ENCODE data around the gene PRDM7.

Gene PRDM7

GRCh38 chr16:90042946-90043514, 34.1 kb downstream of the PRDM7 start:
- no peaks in the 10 kb centered on the region for H3K36me3 Mint-ChIP-seq (ENCODE audit: low read depth)

GRCh38 chr16:90041896-90042473, 35.1 kb downstream of the PRDM7 start:
- TF ChIP-seq CTCF (IDR thresholded peaks at IDR 0.05): no peak
- Mint-ChIP-seq H3K27ac (no peak overlapping the region), H3K4me3 (no peak overlapping the region), H3K27me3 (ENCODE audit: low read depth, poor library complexity) (no peaks in the 10 kb centered on the region), H3K36me3 (ENCODE audit: low read depth) (peaks cover 1% of the 10 kb centered on the region), H3K4me1 (peaks cover 10% of the 10 kb centered on the region), H3K9me3 (no peaks in the 10 kb centered on the region)
- no peak for DNase-seq

More at GRCh38 chr16:90042946-90043514, 34.1 kb downstream of the PRDM7 start:
- no peak for TF ChIP-seq CTCF (IDR thresholded peaks at IDR 0.05)
- no peak overlapping the region for H3K4me3 Mint-ChIP-seq
- H3K9me3 Mint-ChIP-seq: no peaks in the 10 kb centered on the region
- peaks cover 10% of the 10 kb centered on the region for H3K4me1 Mint-ChIP-seq
- peaks cover 1% of the 10 kb centered on the region for H3K27me3 Mint-ChIP-seq (ENCODE audit: low read depth, poor library complexity)
- DNase-seq: no peak
- no peak overlapping the region for H3K27ac Mint-ChIP-seq

- Mint-ChIP-seq H3K4me3 (no peak overlapping the region), H3K27ac (peak overlapping the region; percentile 35), H3K36me3 (ENCODE audit: low read depth) (peaks cover 17% of the 10 kb centered on the region), H3K27me3 (ENCODE audit: low read depth, poor library complexity) (no peaks in the 10 kb centered on the region), H3K9me3 (no peaks in the 10 kb centered on the region), H3K4me1 (no peaks in the 10 kb centered on the region)
- DNase-seq: no peak
- TF ChIP-seq CTCF (IDR thresholded peaks at IDR 0.05): no peak
Measured at GRCh38 chr16:90040152-90041023, 36.7 kb downstream of the PRDM7 start.

DNA sequence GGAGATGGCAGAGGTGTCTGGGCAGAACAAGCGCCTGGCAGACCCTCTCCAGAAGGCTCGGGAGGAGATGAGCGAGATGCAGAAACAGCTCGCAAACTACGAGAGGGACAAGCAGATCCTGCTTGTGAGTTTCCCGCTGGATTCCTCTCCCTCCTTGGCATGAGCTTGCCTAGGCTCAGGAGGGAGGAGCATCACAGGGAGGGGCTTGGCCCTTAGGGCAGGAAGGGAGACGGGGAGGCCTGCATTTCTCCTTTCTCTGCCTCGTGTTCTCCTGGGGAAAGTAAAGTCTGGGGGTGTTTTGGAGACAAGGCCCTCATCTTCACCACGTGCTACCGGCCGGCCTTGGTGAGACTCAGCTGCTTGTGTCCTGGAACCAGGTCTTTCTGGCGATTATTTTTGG, 39.9 kb downstream of the PRDM7 start:
- Mint-ChIP-seq H3K27me3 (ENCODE audit: low read depth, poor library complexity) (peaks cover 3% of the 10 kb centered on the region), H3K4me1 (no peaks in the 10 kb centered on the region), H3K36me3 (ENCODE audit: low read depth) (peaks cover 27% of the 10 kb centered on the region), H3K4me3 (no peak overlapping the region), H3K27ac (no peak overlapping the region), H3K9me3 (no peaks in the 10 kb centered on the region)
- DNase-seq: no peak
- TF ChIP-seq CTCF (IDR thresholded peaks at IDR 0.05): no peak

DNA sequence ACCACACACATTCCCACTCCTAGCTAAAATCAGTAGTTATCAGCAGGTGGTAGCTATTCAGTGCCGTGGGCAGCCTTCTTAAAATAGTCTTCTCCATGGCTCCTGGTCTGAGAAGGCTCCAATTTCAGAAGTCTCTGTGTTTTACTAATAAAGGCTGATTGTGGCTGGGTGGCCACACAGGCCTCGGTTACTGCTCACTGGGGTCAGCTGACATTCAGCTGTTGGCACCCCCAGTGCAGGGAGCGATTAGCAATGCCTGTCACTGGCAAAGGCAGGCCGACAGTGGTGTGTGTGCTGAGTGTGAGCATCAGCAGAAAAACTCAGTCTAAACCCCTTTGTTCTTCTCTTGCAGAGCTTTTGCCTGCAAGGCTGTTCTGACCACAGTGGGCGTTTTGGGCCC, 41.2 kb downstream of the PRDM7 start:
- H3K36me3 Mint-ChIP-seq (ENCODE audit: low read depth): peaks cover 27% of the 10 kb centered on the region
- H3K27me3 Mint-ChIP-seq (ENCODE audit: low read depth, poor library complexity): peaks cover 10% of the 10 kb centered on the region
- no peak overlapping the region for H3K27ac Mint-ChIP-seq
- no peaks in the 10 kb centered on the region for H3K4me1 Mint-ChIP-seq
- no peak for TF ChIP-seq CTCF (IDR thresholded peaks at IDR 0.05)
- H3K4me3 Mint-ChIP-seq: no peak overlapping the region
- H3K9me3 Mint-ChIP-seq: no peaks in the 10 kb centered on the region
- no peak for DNase-seq
